Activated gamma-delta T cell treated with Interleukin-2 at 50 U/mL for 16 hours (primary cell): ENCODE measurements around the gene ZBTB20.
A peak's percentile ranks its signal among the peaks of the same experiment; 100 is the strongest.
"Not testable (repeated sequence)": the region's sequence is repeated elsewhere in the genome, so short reads cannot be mapped to it uniquely, and the experiment has no call there.

Source experiments
- DNase-seq: peaks from one replicate; pipeline ENCODE4 v3.0.0-alpha.2; 2020

The ZBTB20 gene

GRCh38 chr3:115147329-115148141 lies 447 bp upstream of the ZBTB20 start:
- DNase-seq, result peak; percentile 98

- peak; percentile 19 for DNase-seq
Measured at GRCh38 chr3:115146032-115146417, 1.1 kb downstream of the ZBTB20 start.

GRCh38 chr3:115141033-115141757 lies 5.9 kb downstream of the ZBTB20 start:
- no peak for DNase-seq

- no peak for DNase-seq
Measured at GRCh38 chr3:115139072-115139471, 8.0 kb downstream of the ZBTB20 start.

GRCh38 chr3:115134648-115135347 lies 12.3 kb downstream of the ZBTB20 start:
- DNase-seq, result no peak

- no peak for DNase-seq
Measured at GRCh38 chr3:115127208-115127607, 19.9 kb downstream of the ZBTB20 start.

DNA sequence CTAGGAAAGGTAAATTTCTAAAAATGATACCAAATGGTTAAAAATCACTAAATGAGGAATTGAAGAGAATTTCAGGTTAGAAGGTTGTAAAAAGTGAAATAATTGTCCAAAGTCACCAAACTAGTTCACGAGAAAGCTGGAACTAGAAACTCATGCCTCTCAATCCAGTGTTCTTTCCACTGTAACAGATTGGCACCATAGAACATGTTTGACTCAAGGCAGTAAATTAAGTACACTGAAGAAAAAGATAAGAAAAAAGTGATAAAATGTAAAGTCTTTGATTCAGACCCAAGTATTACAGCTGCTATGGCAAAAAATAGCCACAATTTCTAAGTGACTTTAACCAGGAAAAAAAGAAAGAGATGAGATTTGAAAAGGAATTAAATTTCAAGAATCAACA lies 26.5 kb downstream of the ZBTB20 start:
- DNase-seq, result no peak

- DNase-seq, result no peak
Measured at GRCh38 chr3:115113367-115113766, 33.7 kb downstream of the ZBTB20 start.

GRCh38 chr3:115111632-115112031 lies 35.5 kb downstream of the ZBTB20 start:
- no peak for DNase-seq

GRCh38 chr3:115110830-115111229 lies 36.3 kb downstream of the ZBTB20 start:
- no peak for DNase-seq

- DNase-seq, result not testable (repeated sequence)
Measured at GRCh38 chr3:115110066-115110465, 37.0 kb downstream of the ZBTB20 start.

GRCh38 chr3:115108614-115109013 lies 38.5 kb downstream of the ZBTB20 start:
- no peak for DNase-seq

- DNase-seq, result no peak
Measured at GRCh38 chr3:115102046-115102445, 45.0 kb downstream of the ZBTB20 start.

DNA sequence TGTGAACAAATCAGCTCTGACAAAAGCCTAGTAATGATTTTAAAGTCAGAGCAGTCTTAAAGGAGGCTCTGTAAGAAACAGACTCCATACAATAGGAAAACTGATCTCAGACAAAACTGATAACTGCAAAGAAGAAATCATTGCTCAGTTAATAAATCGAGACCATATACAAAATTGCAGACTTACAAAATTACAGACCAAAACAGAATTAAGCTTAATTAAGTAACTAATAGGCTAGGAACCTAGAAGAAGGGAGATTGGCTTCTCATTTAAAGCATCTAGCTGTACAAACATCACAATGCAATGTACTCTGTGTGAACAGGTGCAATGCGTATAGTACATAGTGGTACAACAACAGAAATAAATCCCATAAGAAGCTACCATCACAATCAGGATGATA lies 46.3 kb downstream of the ZBTB20 start:
- DNase-seq, result no peak

- DNase-seq, result peak; percentile 19
Measured at GRCh38 chr3:115099986-115100571, 47.0 kb downstream of the ZBTB20 start.

DNA sequence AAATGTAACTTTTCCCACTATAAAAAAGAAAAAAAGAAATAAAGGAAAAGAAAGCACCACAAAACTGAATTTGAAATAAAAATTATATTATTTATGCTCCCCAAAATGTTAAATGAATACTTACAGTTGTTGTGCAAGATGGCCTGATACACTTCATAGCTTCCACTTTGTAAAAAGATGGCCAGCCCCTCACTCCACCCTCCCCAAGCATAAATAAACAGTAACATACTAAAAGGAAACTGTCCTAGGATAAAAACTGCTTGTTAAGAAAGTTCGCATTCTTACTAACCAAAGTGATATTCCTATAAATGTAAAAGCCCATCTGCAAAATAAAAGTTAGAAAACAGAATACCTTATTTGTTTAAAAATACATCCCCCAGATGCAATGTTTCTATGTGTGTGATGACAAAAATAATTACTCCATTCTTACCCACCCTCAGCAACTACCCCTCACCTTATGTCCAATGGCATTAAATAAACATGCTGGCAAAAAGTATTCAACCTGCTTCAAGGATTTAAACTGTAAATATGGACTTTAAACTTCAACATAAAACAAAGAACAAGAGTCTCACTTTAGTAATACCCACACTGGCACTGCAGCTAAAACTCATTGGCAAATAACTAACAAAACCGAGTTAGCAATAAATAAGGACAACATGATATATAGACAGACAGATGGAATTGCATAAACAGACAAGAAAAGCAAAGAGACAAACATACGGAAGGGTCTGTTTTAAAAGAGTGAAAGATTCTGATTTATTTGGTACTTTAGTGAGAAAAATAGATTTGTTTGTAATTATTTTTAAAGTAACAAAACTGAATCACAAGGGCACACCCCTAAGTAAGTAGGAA lies 47.7 kb downstream of the ZBTB20 start:
- no peak for DNase-seq

DNA sequence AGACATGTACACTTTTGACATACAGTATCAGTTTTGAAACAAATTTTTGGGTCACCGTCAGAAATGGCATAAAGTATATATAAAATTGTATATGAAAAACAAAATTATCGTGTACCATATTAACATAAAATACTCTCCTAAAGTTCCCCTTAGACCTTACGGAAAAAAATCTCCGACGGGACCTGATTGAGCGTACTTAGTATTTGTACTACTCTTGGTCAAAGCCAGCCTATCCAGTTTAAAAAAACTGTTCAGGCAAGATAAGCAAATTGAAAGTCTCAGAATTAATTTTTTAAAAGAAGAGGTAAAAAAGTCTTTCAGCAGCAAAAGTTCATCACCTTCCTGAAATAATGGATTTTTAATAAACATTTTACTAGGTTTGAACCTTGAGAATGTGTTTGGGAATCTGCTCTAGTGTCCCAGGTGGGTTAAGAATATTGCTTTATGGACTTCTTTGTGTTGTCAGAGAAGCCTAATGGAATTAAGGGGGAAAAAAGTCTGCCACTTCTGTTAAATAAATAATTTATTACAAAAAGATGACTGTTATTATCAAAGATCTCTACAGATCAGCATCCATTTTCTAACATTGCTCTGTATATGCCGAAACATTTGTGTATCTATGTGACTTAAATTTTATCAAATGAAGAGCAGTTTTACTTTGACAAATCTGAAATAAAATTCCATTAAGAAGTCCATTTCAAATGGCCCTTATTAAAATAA lies 48.6 kb downstream of the ZBTB20 start:
- DNase-seq, result no peak

GRCh38 chr3:115095236-115095635 lies 51.9 kb downstream of the ZBTB20 start:
- DNase-seq, result no peak

DNA sequence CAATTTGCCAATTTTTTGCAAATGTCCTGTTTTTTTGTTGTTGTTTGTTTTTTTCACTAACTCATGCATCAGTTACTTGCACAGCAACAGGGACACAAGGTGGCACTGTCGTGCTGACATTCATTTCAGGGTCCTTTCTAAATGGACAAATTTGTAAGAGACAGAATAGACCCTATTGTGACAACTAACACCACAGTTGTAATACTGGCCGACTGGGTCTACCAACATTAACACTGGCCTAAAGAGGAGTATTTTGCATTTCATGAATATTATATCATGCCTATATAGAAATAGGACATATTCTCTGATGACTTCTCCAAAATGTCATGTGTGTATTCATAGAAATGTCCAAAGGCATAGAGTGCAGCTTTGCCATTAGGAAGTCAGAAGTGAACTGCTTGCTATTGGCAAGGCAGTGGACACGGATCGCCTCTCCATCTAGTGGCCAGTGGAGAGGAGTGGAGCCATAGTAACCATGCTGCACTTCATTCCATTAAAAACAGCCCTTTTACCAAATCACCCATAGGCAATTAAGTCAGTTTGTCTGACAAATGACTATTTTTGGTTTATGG lies 54.8 kb downstream of the ZBTB20 start:
- DNase-seq, result peak; percentile 56

GRCh38 chr3:115090712-115091111 lies 56.4 kb downstream of the ZBTB20 start:
- no peak for DNase-seq

DNA sequence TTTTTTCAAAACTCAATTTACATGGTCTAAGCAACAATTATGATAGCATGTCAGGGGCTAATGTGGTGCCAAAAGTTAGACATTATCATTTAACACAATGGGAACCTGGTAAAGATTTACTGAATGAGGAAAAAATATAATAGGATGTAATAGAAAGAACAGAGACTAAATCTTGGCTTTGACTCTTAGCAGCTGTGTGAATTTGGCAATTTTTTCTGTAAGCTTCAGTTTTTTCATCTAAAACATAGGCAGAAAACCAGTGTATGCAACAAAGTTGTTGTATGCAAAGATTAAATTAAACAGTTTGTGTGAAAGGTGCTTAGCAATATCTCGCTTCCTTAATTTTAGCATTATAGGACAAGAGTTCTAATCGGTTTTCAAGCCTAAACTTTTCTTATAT lies 57.6 kb downstream of the ZBTB20 start:
- DNase-seq, result no peak
